ENCODE results near the gene MTFR1L. TPM values are rescaled to one million over a fixed set of nuclear protein-coding genes. Genes with fewer than 3 reads are reported as not detected.

The MTFR1L gene
- total RNA-seq, 1 experiment from 2014 or later: 41.7 TPM

GRCh38 chr1:25843483-25843882 is 23.7 kb downstream of the MTFR1L start:
- ChIA-PET POLR2A (ENCODE audit: unreplicated experiment) (no interaction called here), CTCF (interaction anchor here (0.6 to 0.7 kb wide), 2 partner anchors 297 to 548 kb away, joined by 3 to 9 read pairs; no protein-coding TSS in a partner anchor)
- Histone ChIP-seq H3K27ac (no peak overlapping the region), H3K9me2 (ENCODE audit: insufficient read depth) (no peaks in the 10 kb centered on the region), H3K79me2 (ENCODE audit: low read depth) (peaks cover 23% of the 10 kb centered on the region), H3K4me2 (no peak overlapping the region), H2AFZ (no peak overlapping the region), H3K36me3 (ENCODE audit: low read depth) (no peaks in the 10 kb centered on the region), H3F3A (ENCODE audit: insufficient read depth, low read depth) (no peaks in the 10 kb centered on the region), H4K20me1 (ENCODE audit: insufficient read depth) (peaks cover 3% of the 10 kb centered on the region; the same call in 1 of the 2 replicates), H3K4me3 (no peak overlapping the region), H3K9me3 (ENCODE audit: insufficient read depth, low read depth) (no peaks in the 10 kb centered on the region), H3K27me3 (ENCODE audit: insufficient read depth, low read depth) (no peaks in the 10 kb centered on the region), H3K4me1 (replicated peaks; ENCODE audit: insufficient read depth) (no peaks in the 10 kb centered on the region)
- no TSS peak for BruUV-seq (replicated peaks)
- no peak for TF ChIP-seq EZH2 (IDR thresholded peaks at IDR 0.05; ENCODE audit: low read depth)
- intact Hi-C loops (cut with micrococcal nuclease; ENCODE audit: unreplicated experiment): no loop called here
- DNase-seq: no peak

GRCh38 chr1:25844536-25845337 is 25.0 kb downstream of the MTFR1L start:
- no peaks in the 10 kb centered on the region for H3F3A ChIP-seq (ENCODE audit: insufficient read depth, low read depth)
- peaks cover 31% of the 10 kb centered on the region for H3K79me2 ChIP-seq (ENCODE audit: low read depth)
- no peak overlapping the region for H2AFZ ChIP-seq
- H3K27me3 ChIP-seq (ENCODE audit: insufficient read depth, low read depth): no peaks in the 10 kb centered on the region
- H4K20me1 ChIP-seq (ENCODE audit: insufficient read depth): peaks cover 3% of the 10 kb centered on the region; the same call in 1 of the 2 replicates
- no peak for DNase-seq
- intact Hi-C loops (cut with micrococcal nuclease; ENCODE audit: unreplicated experiment): no loop called here
- POLR2A ChIA-PET (ENCODE audit: unreplicated experiment): interaction anchor here (0.5 to 0.6 kb wide), 2 partner anchors 10 to 16 kb away, joined by 5 to 36 read pairs; no protein-coding TSS in a partner anchor
- no peak overlapping the region for H3K27ac ChIP-seq
- CTCF ChIA-PET: no interaction called here
- no peaks in the 10 kb centered on the region for H3K36me3 ChIP-seq (ENCODE audit: low read depth)
- H3K9me3 ChIP-seq (ENCODE audit: insufficient read depth, low read depth): no peaks in the 10 kb centered on the region
- H3K4me3 ChIP-seq: no peak overlapping the region
- no peaks in the 10 kb centered on the region for H3K4me1 ChIP-seq (replicated peaks; ENCODE audit: insufficient read depth)
- no TSS peak for BruUV-seq (replicated peaks)
- H3K4me2 ChIP-seq: no peak overlapping the region
- no peak for TF ChIP-seq CTCF (conservative IDR thresholded peaks at IDR 0.05)
- TF ChIP-seq EZH2 (IDR thresholded peaks at IDR 0.05; ENCODE audit: low read depth): no peak
- H3K9me2 ChIP-seq (ENCODE audit: insufficient read depth): no peaks in the 10 kb centered on the region

GRCh38 chr1:25845664-25846063 is 25.9 kb downstream of the MTFR1L start:
- ChIA-PET POLR2A (ENCODE audit: unreplicated experiment) (no interaction called here), CTCF (interaction anchor here (0.5 kb wide), 1 partner anchor 54 kb away, joined by 3 read pairs; no protein-coding TSS in a partner anchor)
- TF ChIP-seq EZH2 (IDR thresholded peaks at IDR 0.05; ENCODE audit: low read depth): no peak
- no peak for TF ChIP-seq CTCF (conservative IDR thresholded peaks at IDR 0.05)

More at GRCh38 chr1:25845664-25846063, 25.9 kb downstream of the MTFR1L start:
- no peaks in the 10 kb centered on the region for H3K9me2 ChIP-seq (ENCODE audit: insufficient read depth)
- H3F3A ChIP-seq (ENCODE audit: insufficient read depth, low read depth): no peaks in the 10 kb centered on the region
- H3K4me2 ChIP-seq: no peak overlapping the region
- H3K27ac ChIP-seq: no peak overlapping the region
- intact Hi-C loops (cut with micrococcal nuclease; ENCODE audit: unreplicated experiment): no loop called here
- BruUV-seq (replicated peaks): no TSS peak
- no peaks in the 10 kb centered on the region for H3K9me3 ChIP-seq (ENCODE audit: insufficient read depth, low read depth)
- no peak overlapping the region for H3K4me3 ChIP-seq
- H3K36me3 ChIP-seq (ENCODE audit: low read depth): no peaks in the 10 kb centered on the region
- H3K27me3 ChIP-seq (ENCODE audit: insufficient read depth, low read depth): no peaks in the 10 kb centered on the region
- H4K20me1 ChIP-seq (ENCODE audit: insufficient read depth): peaks cover 3% of the 10 kb centered on the region; the same call in 1 of the 2 replicates
- no peak overlapping the region for H2AFZ ChIP-seq
- peaks cover 38% of the 10 kb centered on the region for H3K79me2 ChIP-seq (ENCODE audit: low read depth)
- no peaks in the 10 kb centered on the region for H3K4me1 ChIP-seq (replicated peaks; ENCODE audit: insufficient read depth)
- DNase-seq: no peak
